GM12878 (cell line): Measurements from ENCODE around the gene BHLHE23. TPM values are rescaled to one million over a fixed set of nuclear protein-coding genes. Genes with fewer than 3 reads are reported as not detected.

ENCODE experiments used
- ATAC-seq: fragments of 200-7000 bp; cut with Tn5 transposase; 3 replicates; pipeline ENCODE4 v1.9.1; 2020; ENCODE audit warnings: mild to moderate bottlenecking, moderate library complexity
- BruUV-seq: library from RNA; stranded (reverse); fragments of 400-500 nt; replicated peaks from 2 replicates; lab custom pipeline; 2021; lab: Mats Ljungman, UMichigan
- CTCF ChIA-PET: fragments of 300-600 bp; sonication (Branson Sonifier 250); formaldehyde crosslinking; extraction: SDS; loops from one replicate; lab custom pipeline; 2021; ENCODE audit warnings: inconsistent platforms; lab: Yijun Ruan, JAX
- POLR2A ChIA-PET: fragments of 350-600 bp; formaldehyde crosslinking; extraction: SDS; loops from one replicate; lab custom pipeline; 2021; ENCODE audit warnings: inconsistent platforms; lab: Charles Lee
- RAD21 ChIA-PET: fragments of 300-600 bp; sonication (Branson Sonifier 250); formaldehyde crosslinking; loops from one replicate; lab custom pipeline; 2023; ENCODE audit warnings: antibody characterized with exemption; ENCODE audit not compliant: unreplicated experiment; lab: Charles Lee
- SMC1A ChIA-PET: fragments of 300-600 bp; sonication (Branson Sonifier 250); formaldehyde crosslinking; loops from one replicate; lab custom pipeline; 2023; ENCODE audit not compliant: unreplicated experiment, uncharacterized antibody; lab: Charles Lee
- DNase-seq: peaks from one replicate; pipeline ENCODE4 v3.0.0-alpha.2; 2011; ENCODE audit warnings: low read depth, low spot score
- FAIRE-seq: peaks from 3 replicates; lab custom pipeline; 2011; peaks lifted over from hg19 to GRCh38; lab: Jason Lieb, UNC
- H2AFZ ChIP-seq: 2 replicates; pipeline ENCODE4 v1.6.0; 2011; ENCODE audit warnings: low read depth, low read length, control low read depth; ENCODE audit not compliant: control insufficient read depth
- H3K27ac ChIP-seq: 2 replicates; pipeline ENCODE4 v1.5.1; 2011; ENCODE audit warnings: control low read depth; ENCODE audit not compliant: control insufficient read depth, insufficient read depth
- H3K27me3 ChIP-seq, 2 experiments: replicated peaks in 1 of 2; 2 replicates each; pipeline versions ENCODE4 v1.6.0 to v1.6.1; 2011; ENCODE audit warnings: low read length in 1 of 2; ENCODE audit not compliant: control insufficient read depth in 2 of 2, insufficient read depth in 2 of 2
- H3K36me3 ChIP-seq, 2 experiments: 2 replicates each; pipeline ENCODE4 v1.5.1; 2011; ENCODE audit warnings: low read length in 1 of 2; ENCODE audit not compliant: control insufficient read depth in 2 of 2, insufficient read depth in 2 of 2
- H3K4me1 ChIP-seq: 2 replicates; pipeline ENCODE4 v1.6.1; 2011; ENCODE audit warnings: mild to moderate bottlenecking, low read length, moderate library complexity, mixed read lengths; ENCODE audit not compliant: control insufficient read depth, insufficient read depth
- H3K4me2 ChIP-seq: 2 replicates; pipeline ENCODE4 v1.6.0; 2011; ENCODE audit warnings: control low read depth; ENCODE audit not compliant: control insufficient read depth, insufficient read depth
- H3K4me3 ChIP-seq: fragments of 200-600 bp; sonication (generic); 2 replicates; pipeline ENCODE4 v1.5.1; 2016
- H3K79me2 ChIP-seq: 2 replicates; pipeline ENCODE4 v1.6.0; 2011; ENCODE audit warnings: low read length; ENCODE audit not compliant: control insufficient read depth, insufficient read depth
- H3K9ac ChIP-seq: 2 replicates; pipeline ENCODE4 v1.8.0; 2011; ENCODE audit warnings: low read length, control low read depth, mixed read lengths; ENCODE audit not compliant: control insufficient read depth, insufficient read depth
- H3K9me3 ChIP-seq: replicated peaks from 3 replicates; pipeline ENCODE4 v1.5.1; 2011; ENCODE audit warnings: mild to moderate bottlenecking, low read length; ENCODE audit not compliant: control insufficient read depth, insufficient read depth
- H4K20me1 ChIP-seq: 2 replicates; pipeline ENCODE4 v1.6.0; 2011; ENCODE audit not compliant: control insufficient read depth, insufficient read depth
- CHD1 ChIP-seq: IDR thresholded peaks from 2 replicates; pipeline ENCODE4 v1.6.1; 2012; ENCODE audit warnings: low read depth, low read length, improper control_type of control experiment
- CHD2 ChIP-seq: IDR thresholded peaks from 2 replicates; pipeline ENCODE4 v1.6.1; 2011; ENCODE audit warnings: low read depth, low read length, improper control_type of control experiment, borderline replicate concordance
- ELK1 ChIP-seq: IDR thresholded peaks from 2 replicates; pipeline ENCODE4 v1.6.1; 2012; ENCODE audit warnings: low read depth, low read length, improper control_type of control experiment
- ETV6 ChIP-seq, 2 experiments: fragments of 450-650 bp in 1 of 2; IDR thresholded peaks in 1 of 2; conservative IDR thresholded peaks in 1 of 2; 2 replicates each; pipeline ENCODE4 v1.6.1; 2014; ENCODE audit warnings: antibody characterized with exemption in 1 of 2, borderline replicate concordance in 1 of 2, low read depth in 1 of 2, mild to moderate bottlenecking in 1 of 2, moderate library complexity in 1 of 2
- IKZF1 ChIP-seq: fragments of 450-650 bp; conservative IDR thresholded peaks from 2 replicates; pipeline ENCODE4 v1.6.1; 2017; ENCODE audit warnings: antibody characterized with exemption, mild to moderate bottlenecking
- IKZF2 ChIP-seq, 2 experiments: fragments of 450-650 bp; IDR thresholded peaks; 2 replicates each; pipeline ENCODE4 v1.6.1; 2017; ENCODE audit warnings: mild to moderate bottlenecking in 2 of 2, moderate library complexity in 2 of 2
- NBN ChIP-seq: fragments of 450-650 bp; IDR thresholded peaks from 2 replicates; pipeline ENCODE4 v1.6.1; 2016
- POLR2A ChIP-seq: IDR thresholded peaks from 2 replicates; pipeline ENCODE4 v1.6.1; 2011; ENCODE audit warnings: low read depth, mild to moderate bottlenecking, low read length
- POLR2AphosphoS2 ChIP-seq: IDR thresholded peaks from 2 replicates; pipeline ENCODE4 v1.6.1; 2011; ENCODE audit warnings: low read depth, mild to moderate bottlenecking, low read length, improper control_type of control experiment, moderate library complexity
- RFX5 ChIP-seq: IDR thresholded peaks from 2 replicates; pipeline ENCODE4 v1.6.1; 2011; ENCODE audit warnings: low read depth, low read length, improper control_type of control experiment
- SPI1 ChIP-seq: IDR thresholded peaks from 2 replicates; pipeline ENCODE4 v1.6.1; 2011; ENCODE audit warnings: low read depth, mild to moderate bottlenecking, low read length, moderate library complexity, borderline replicate concordance; ENCODE audit not compliant: insufficient read depth
- STAT3 ChIP-seq: IDR thresholded peaks from 2 replicates; pipeline ENCODE4 v1.6.1; 2011; ENCODE audit warnings: low read depth, low read length, improper control_type of control experiment
- TCF3 ChIP-seq: IDR thresholded peaks from 2 replicates; pipeline ENCODE4 v1.6.1; 2012; ENCODE audit warnings: low read depth, mild to moderate bottlenecking, low read length, borderline replicate concordance; ENCODE audit not compliant: insufficient read depth
- TCF7 ChIP-seq: IDR thresholded peaks from 2 replicates; pipeline ENCODE4 v1.6.1; 2014; ENCODE audit warnings: antibody characterized with exemption, borderline replicate concordance
- ZNF24 ChIP-seq: fragments of 450-650 bp; IDR thresholded peaks from 2 replicates; pipeline ENCODE4 v1.6.1; 2017; ENCODE audit warnings: antibody characterized with exemption, mild to moderate bottlenecking
- WGBS: methylation state at CpG from one replicate; pipeline ENCODE4 v1.1.6; 2016; ENCODE audit warnings: low lambda C conversion rate; ENCODE audit not compliant: insufficient replicate concordance, insufficient coverage; ENCODE audit errors: missing lambda C conversion rate; 5-methylcytosine and 5-hydroxymethylcytosine counted together
- in situ Hi-C: fragments of 300-500 bp; cut with MboI; formaldehyde crosslinking; loops from 9 replicates; pipeline ENCODE4 v1.14.3; 2018; ENCODE audit warnings: mixed read lengths
- intact Hi-C: fragments of 100-400 bp; cut with micrococcal nuclease; formaldehyde crosslinking; loops from one replicate; pipeline ENCODE4 v1.14.2; 2022; ENCODE audit not compliant: unreplicated experiment
- polyA plus RNA-seq, 11 experiments: library from polyadenylated mRNA; depleted of rRNA in 4 of 11; unstranded in 6 of 11; stranded (reverse) in 5 of 11; fragments of >200 nt; fragmentation: Nextera tagmentation in 4 of 11; fragmentation: Illumina TruSeq in 1 of 11; extraction: Ambion mirVana in 4 of 11; extraction: Trizol in 1 of 11; gene quantifications; 1 replicate in 1 of 11; 2 replicates in 10 of 11; pipeline versions ENCODE4 v1.2.1 to v1.2.3, GENCODE V29; 2011 to 2016; ENCODE audit warnings: inconsistent platforms in 2 of 11, missing spikeins in 2 of 11, low read depth in 1 of 11
- total RNA-seq, 4 experiments: library from RNA; depleted of rRNA in 3 of 4; stranded (reverse); fragments of >200 nt in 3 of 4; fragmentation: Illumina TruSeq in 1 of 4; extraction: Trizol in 1 of 4; gene quantifications; 2 replicates each; pipeline versions ENCODE4 v1.2.1 to v1.2.3, GENCODE V29; 2013 to 2021
- TF ChIP-seq, protein P1 (sequence below): fragments of 450-650 bp; IDR thresholded peaks from 2 replicates; pipeline ENCODE4 v1.6.1; 2017; ENCODE audit warnings: mild to moderate bottlenecking, moderate library complexity

The BHLHE23 gene
- total and polyA plus RNA-seq, 10 of the 15 experiments (the other 5 are each of a cell fraction or from before 2014, with no cell fraction given): 0.28 to 0.33 TPM; not detected in 8

DNA sequence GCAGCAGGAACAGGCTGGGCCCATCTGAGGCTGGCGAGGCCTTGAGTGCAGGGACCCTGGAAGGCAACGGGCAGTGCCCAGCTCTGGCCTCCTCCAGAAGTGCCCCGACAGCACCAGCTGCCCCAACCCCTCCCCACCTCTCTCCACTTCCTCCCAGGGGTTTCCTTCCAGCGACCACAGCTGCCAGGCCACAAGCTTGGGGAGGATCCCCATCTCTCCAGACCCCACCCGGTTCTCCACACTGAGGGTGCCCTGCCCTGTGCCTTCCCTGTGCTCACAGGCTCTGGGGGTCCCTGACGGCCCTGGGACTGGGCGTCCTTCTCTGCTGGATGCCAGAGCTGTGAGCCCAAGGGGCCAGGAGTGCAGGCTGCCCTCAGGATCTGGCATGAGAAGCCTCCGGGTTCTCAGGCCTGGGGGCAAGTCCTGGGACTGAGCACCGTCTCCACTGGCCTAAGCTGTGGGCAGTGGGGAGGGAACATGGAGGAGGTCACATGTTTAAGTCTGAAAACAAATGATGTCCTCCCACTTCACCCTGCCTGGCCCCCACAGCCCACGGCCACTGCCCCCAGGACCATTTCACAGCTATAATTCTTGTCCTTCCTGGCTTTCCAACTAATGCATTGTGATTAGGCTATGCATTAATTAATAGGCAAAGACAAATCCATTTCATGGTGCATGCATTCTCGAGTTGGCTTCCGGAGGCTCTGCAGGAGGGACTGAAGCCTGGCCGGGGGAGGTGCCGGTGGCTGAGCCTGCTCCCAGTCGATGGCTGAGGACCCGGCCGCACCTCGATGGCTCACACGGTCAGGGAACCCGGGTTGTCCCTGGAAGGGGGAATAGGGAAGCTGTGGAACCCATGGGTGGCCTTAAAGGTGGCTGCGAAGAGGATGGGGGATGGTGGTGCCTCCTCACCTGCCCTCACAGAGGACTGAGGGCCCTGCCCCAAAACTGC, 24.4 kb downstream of the BHLHE23 start:
- Histone ChIP-seq H3K36me3 (no peaks in the 10 kb centered on the region), H3K27me3 (peaks cover 0 to 15% of the 10 kb centered on the region in 2 experiments; a peak in 3 of 4 replicates), H3K9me3 (no peaks in the 10 kb centered on the region), H3K4me3 (no peak overlapping the region), H2AFZ (no peak overlapping the region), H3K9ac (no peak overlapping the region), H3K4me1 (peaks cover 22% of the 10 kb centered on the region), H3K27ac (no peak overlapping the region), H4K20me1 (peaks cover 6% of the 10 kb centered on the region; the same call in 1 of the 2 replicates), H3K79me2 (no peaks in the 10 kb centered on the region), H3K4me2 (no peak overlapping the region)
- intact Hi-C loops: no loop called here
- TF ChIP-seq IKZF2 (IDR thresholded peaks at IDR 0.05): peak in 1 of 2 experiments; percentile 11; a peak in 1 of 4 replicates
- TF ChIP-seq ELK1: no peak
- no peak for TF ChIP-seq TCF7
- TF ChIP-seq, protein P1, sequence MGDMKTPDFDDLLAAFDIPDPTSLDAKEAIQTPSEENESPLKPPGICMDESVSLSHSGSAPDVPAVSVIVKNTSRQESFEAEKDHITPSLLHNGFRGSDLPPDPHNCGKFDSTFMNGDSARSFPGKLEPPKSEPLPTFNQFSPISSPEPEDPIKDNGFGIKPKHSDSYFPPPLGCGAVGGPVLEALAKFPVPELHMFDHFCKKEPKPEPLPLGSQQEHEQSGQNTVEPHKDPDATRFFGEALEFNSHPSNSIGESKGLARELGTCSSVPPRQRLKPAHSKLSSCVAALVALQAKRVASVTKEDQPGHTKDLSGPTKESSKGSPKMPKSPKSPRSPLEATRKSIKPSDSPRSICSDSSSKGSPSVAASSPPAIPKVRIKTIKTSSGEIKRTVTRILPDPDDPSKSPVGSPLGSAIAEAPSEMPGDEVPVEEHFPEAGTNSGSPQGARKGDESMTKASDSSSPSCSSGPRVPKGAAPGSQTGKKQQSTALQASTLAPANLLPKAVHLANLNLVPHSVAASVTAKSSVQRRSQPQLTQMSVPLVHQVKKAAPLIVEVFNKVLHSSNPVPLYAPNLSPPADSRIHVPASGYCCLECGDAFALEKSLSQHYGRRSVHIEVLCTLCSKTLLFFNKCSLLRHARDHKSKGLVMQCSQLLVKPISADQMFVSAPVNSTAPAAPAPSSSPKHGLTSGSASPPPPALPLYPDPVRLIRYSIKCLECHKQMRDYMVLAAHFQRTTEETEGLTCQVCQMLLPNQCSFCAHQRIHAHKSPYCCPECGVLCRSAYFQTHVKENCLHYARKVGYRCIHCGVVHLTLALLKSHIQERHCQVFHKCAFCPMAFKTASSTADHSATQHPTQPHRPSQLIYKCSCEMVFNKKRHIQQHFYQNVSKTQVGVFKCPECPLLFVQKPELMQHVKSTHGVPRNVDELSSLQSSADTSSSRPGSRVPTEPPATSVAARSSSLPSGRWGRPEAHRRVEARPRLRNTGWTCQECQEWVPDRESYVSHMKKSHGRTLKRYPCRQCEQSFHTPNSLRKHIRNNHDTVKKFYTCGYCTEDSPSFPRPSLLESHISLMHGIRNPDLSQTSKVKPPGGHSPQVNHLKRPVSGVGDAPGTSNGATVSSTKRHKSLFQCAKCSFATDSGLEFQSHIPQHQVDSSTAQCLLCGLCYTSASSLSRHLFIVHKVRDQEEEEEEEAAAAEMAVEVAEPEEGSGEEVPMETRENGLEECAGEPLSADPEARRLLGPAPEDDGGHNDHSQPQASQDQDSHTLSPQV: no peak
- TF ChIP-seq ZNF24: no peak
- peak; percentile 20; the same call in 1 of the 2 replicates for TF ChIP-seq SPI1
- TF ChIP-seq TCF3: no peak
- TF ChIP-seq CHD1: no peak
- no peak for TF ChIP-seq CHD2
- TF ChIP-seq ETV6 (conservative IDR thresholded peaks at IDR 0.05 in 1 of 2, IDR thresholded peaks at IDR 0.05 in 1 of 2; ENCODE audit: borderline replicate concordance in 1 of 2, low read depth in 1 of 2): no peak
- 0 out of 2 replicates have a peak, but pooled peaks have one; percentile 15 for TF ChIP-seq IKZF1
- TF ChIP-seq STAT3: no peak
- TF ChIP-seq POLR2A: no peak
- TF ChIP-seq POLR2AphosphoS2: no peak
- no peak for TF ChIP-seq RFX5
- no peak for TF ChIP-seq NBN
- SMC1A ChIA-PET: no interaction called here
- RAD21 ChIA-PET: interaction anchor here (1.2 kb wide), 1 partner anchor 27 kb away, joined by 3 read pairs; no protein-coding TSS in a partner anchor
- DNase-seq (no peak), FAIRE-seq (no peak), ATAC-seq (no peak)
- CTCF ChIA-PET: interaction anchor here (1.2 kb wide), 1 partner anchor 10 kb away, joined by 3 read pairs; no protein-coding TSS in a partner anchor
- in situ Hi-C loops: no loop called here
- POLR2A ChIA-PET: interaction anchor here (0.6 to 0.7 kb wide), 2 partner anchors 27 to 64 kb away, joined by 3 to 4 read pairs; no protein-coding TSS in a partner anchor
- WGBS: 48% methylated on average over 21 of the region's 21 CpGs
- BruUV-seq: no TSS peak
